HepG2 (cell line): ENCODE data around the gene ZNF770. TPM values are rescaled to one million over a fixed set of nuclear protein-coding genes. Genes with fewer than 3 reads are reported as not detected.

Experiments used
- ADNP ChIP-seq: sonication (generic); formaldehyde crosslinking; IDR thresholded peaks from 2 replicates; pipeline ENCODE4 v1.4.0; 2020; ENCODE audit warnings: missing genetic modification reagents
- CC2D1A ChIP-seq: sonication (generic); formaldehyde crosslinking; IDR thresholded peaks from 2 replicates; pipeline ENCODE4 v1.8.1; 2023; ENCODE audit warnings: mild to moderate bottlenecking, missing genetic modification reagents
- NR2C2 ChIP-seq: sonication (generic); formaldehyde crosslinking; IDR thresholded peaks from 2 replicates; pipeline ENCODE4 v1.4.0; 2020; ENCODE audit warnings: missing genetic modification reagents, mild to moderate bottlenecking, moderate library complexity, borderline replicate concordance
- PAWR ChIP-seq: sonication (generic); formaldehyde crosslinking; IDR thresholded peaks from 2 replicates; pipeline ENCODE4 v1.4.0; 2020; ENCODE audit warnings: missing genetic modification reagents, mild to moderate bottlenecking, borderline replicate concordance
- RBM39 ChIP-seq: fragments of 200-400 bp; formaldehyde crosslinking; IDR thresholded peaks from one replicate; pipeline ENCODE4 v1.6.1; 2018; ENCODE audit warnings: antibody characterized with exemption, mild to moderate bottlenecking, low read depth, low read length; ENCODE audit not compliant: poor library complexity, severe bottlenecking
- U2AF2 ChIP-seq: fragments of 200-400 bp; formaldehyde crosslinking; IDR thresholded peaks from 2 replicates; pipeline ENCODE4 v1.6.1; 2017; ENCODE audit warnings: low read depth, mild to moderate bottlenecking, low read length
- XRCC5 ChIP-seq: fragments of 200-400 bp; formaldehyde crosslinking; optimal IDR thresholded peaks from 2 replicates; pipeline ENCODE3; 2017; ENCODE audit warnings: mild to moderate bottlenecking, low read length
- ZNF460 ChIP-seq: sonication (generic); formaldehyde crosslinking; IDR thresholded peaks from 2 replicates; pipeline ENCODE4 v1.5.1; 2020; ENCODE audit warnings: missing genetic modification reagents, mild to moderate bottlenecking, borderline replicate concordance
- ZNF777 ChIP-seq: sonication (generic); formaldehyde crosslinking; IDR thresholded peaks from 2 replicates; pipeline ENCODE4 v1.4.0; 2020; ENCODE audit warnings: missing genetic modification reagents
- ZNF781 ChIP-seq: sonication (generic); formaldehyde crosslinking; IDR thresholded peaks from 2 replicates; pipeline ENCODE4 v1.5.1; 2020; ENCODE audit warnings: borderline replicate concordance, mild to moderate bottlenecking, missing genetic modification reagents; ENCODE audit errors: not compliant biosample characterization
- ZNF784 ChIP-seq: sonication (generic); formaldehyde crosslinking; IDR thresholded peaks from 2 replicates; pipeline ENCODE4 v1.5.1; 2020; ENCODE audit warnings: missing genetic modification reagents, mild to moderate bottlenecking, borderline replicate concordance
- polyA plus RNA-seq, 8 experiments: library from polyadenylated mRNA; depleted of rRNA in 3 of 8; stranded (reverse) in 7 of 8; unstranded in 1 of 8; fragments of >200 nt; fragmentation: Illumina TruSeq in 4 of 8; extraction: Trizol in 4 of 8; gene quantifications; 2 replicates each; pipeline versions ENCODE4 v1.2.1 to v1.2.3, GENCODE V29; 2011 to 2016; ENCODE audit warnings: low read depth in 4 of 8, missing spikeins in 1 of 8, mixed read lengths in 1 of 8; ENCODE audit not compliant: insufficient read depth in 1 of 8
- total RNA-seq, 5 experiments: library from RNA; depleted of rRNA; stranded (reverse); fragments of >200 nt; fragmentation: Illumina TruSeq; extraction: Trizol; gene quantifications; 2 replicates each; pipeline ENCODE4 v1.2.3, GENCODE V29; 2016; ENCODE audit warnings: low read depth in 1 of 5
- TF ChIP-seq, protein P1 (sequence below): sonication (generic); formaldehyde crosslinking; IDR thresholded peaks from 2 replicates; pipeline ENCODE4 v1.4.0; 2020; ENCODE audit warnings: missing genetic modification reagents, borderline replicate concordance
- TF ChIP-seq, protein P2 (sequence below): sonication (generic); formaldehyde crosslinking; IDR thresholded peaks from 2 replicates; pipeline ENCODE4 v1.5.1; 2020; ENCODE audit warnings: missing genetic modification reagents, mild to moderate bottlenecking, borderline replicate concordance
- TF ChIP-seq, protein P3 (sequence below): IDR thresholded peaks from 2 replicates; pipeline ENCODE4 v1.6.1; 2016

ZNF770 gene
- total and polyA plus RNA-seq, 2 of the 13 experiments (the other 11 are each of a cell fraction or from before 2014, with no cell fraction given), result 15.5 to 33.1 TPM

DNA sequence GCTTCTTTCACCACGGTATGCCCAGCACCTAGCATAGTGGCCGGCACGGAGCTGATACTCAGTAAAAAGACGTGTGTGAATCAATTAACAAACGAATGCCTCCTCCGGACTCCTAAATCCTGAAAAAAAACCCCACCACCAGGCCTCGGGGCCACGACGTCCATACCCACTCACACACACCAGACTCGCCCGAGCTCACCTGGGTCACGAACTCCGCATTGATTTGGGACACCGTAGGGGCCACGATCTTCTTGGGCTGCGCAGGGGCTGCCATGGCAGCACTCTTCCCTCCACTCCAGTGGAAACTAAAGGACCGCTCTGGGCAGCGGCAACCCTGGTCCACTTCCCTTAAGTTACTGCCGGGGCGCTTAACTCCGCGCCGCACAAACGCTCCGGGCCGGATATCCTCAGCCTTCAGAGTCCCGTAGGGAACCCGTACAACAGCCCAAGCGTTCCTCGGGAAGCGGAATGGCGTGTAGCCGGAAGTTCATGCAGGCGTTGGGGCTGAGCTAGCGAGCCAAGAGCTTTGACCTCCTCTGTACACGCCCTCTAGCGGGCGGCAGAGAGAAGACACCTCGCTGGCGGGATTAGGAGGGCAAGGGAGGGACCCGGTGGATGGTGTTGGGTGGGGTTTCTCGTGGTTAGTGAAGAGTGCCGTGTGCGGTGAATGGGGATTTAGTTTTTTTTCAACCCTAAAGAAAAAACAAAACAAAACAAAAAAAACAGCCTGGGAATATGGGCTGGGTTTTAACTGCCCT, 18.6 kb downstream of the ZNF770 start, which contains the start of gene AQR (continued):
- TF ChIP-seq, protein P1, sequence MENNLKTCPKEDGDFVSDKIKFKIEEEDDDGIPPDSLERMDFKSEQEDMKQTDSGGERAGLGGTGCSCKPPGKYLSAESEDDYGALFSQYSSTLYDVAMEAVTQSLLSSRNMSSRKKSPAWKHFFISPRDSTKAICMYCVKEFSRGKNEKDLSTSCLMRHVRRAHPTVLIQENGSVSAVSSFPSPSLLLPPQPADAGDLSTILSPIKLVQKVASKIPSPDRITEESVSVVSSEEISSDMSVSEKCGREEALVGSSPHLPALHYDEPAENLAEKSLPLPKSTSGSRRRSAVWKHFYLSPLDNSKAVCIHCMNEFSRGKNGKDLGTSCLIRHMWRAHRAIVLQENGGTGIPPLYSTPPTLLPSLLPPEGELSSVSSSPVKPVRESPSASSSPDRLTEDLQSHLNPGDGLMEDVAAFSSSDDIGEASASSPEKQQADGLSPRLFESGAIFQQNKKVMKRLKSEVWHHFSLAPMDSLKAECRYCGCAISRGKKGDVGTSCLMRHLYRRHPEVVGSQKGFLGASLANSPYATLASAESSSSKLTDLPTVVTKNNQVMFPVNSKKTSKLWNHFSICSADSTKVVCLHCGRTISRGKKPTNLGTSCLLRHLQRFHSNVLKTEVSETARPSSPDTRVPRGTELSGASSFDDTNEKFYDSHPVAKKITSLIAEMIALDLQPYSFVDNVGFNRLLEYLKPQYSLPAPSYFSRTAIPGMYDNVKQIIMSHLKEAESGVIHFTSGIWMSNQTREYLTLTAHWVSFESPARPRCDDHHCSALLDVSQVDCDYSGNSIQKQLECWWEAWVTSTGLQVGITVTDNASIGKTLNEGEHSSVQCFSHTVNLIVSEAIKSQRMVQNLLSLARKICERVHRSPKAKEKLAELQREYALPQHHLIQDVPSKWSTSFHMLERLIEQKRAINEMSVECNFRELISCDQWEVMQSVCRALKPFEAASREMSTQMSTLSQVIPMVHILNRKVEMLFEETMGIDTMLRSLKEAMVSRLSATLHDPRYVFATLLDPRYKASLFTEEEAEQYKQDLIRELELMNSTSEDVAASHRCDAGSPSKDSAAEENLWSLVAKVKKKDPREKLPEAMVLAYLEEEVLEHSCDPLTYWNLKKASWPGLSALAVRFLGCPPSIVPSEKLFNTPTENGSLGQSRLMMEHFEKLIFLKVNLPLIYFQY (CRISPR knock-in tag), result peak; percentile 88
- TF ChIP-seq ADNP (CRISPR knock-in tag) (no peak), NR2C2 (peak; percentile 91), RBM39 (peak; percentile 73), ZNF781 (peak; percentile 53), ZNF777 (CRISPR knock-in tag) (no peak), U2AF2 (no peak), XRCC5 (peak; percentile 99), CC2D1A (CRISPR knock-in tag) (no peak), ZNF784 (CRISPR knock-in tag) (peak; percentile 76; the same call in 1 of the 2 replicates), PAWR (0 out of 2 replicates have a peak, but pooled peaks have one; percentile 81), ZNF460 (CRISPR knock-in tag) (peak; percentile 17; the same call in 1 of the 2 replicates)
- TF ChIP-seq, protein P2, sequence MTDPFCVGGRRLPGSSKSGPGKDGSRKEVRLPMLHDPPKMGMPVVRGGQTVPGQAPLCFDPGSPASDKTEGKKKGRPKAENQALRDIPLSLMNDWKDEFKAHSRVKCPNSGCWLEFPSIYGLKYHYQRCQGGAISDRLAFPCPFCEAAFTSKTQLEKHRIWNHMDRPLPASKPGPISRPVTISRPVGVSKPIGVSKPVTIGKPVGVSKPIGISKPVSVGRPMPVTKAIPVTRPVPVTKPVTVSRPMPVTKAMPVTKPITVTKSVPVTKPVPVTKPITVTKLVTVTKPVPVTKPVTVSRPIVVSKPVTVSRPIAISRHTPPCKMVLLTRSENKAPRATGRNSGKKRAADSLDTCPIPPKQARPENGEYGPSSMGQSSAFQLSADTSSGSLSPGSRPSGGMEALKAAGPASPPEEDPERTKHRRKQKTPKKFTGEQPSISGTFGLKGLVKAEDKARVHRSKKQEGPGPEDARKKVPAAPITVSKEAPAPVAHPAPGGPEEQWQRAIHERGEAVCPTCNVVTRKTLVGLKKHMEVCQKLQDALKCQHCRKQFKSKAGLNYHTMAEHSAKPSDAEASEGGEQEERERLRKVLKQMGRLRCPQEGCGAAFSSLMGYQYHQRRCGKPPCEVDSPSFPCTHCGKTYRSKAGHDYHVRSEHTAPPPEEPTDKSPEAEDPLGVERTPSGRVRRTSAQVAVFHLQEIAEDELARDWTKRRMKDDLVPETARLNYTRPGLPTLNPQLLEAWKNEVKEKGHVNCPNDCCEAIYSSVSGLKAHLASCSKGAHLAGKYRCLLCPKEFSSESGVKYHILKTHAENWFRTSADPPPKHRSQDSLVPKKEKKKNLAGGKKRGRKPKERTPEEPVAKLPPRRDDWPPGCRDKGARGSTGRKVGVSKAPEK, result 0 out of 2 replicates have a peak, but pooled peaks have one; percentile 32
- TF ChIP-seq, protein P3, sequence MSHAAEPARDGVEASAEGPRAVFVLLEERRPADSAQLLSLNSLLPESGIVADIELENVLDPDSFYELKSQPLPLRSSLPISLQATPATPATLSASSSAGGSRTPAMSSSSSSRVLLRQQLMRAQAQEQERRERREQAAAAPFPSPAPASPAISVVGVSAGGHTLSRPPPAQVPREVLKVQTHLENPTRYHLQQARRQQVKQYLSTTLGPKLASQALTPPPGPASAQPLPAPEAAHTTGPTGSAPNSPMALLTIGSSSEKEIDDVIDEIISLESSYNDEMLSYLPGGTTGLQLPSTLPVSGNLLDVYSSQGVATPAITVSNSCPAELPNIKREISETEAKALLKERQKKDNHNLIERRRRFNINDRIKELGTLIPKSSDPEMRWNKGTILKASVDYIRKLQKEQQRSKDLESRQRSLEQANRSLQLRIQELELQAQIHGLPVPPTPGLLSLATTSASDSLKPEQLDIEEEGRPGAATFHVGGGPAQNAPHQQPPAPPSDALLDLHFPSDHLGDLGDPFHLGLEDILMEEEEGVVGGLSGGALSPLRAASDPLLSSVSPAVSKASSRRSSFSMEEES (CRISPR knock-in tag), result peak; percentile 50; the same call in 1 of the 2 replicates
